Right atrium auricular region (tissue), 2 donors: ENCODE results near the gene ARID4A. TPM values are rescaled to one million over a fixed set of nuclear protein-coding genes. Genes with fewer than 3 reads are reported as not detected.

ENCODE experiments used
- DNase-seq: peaks from one replicate; pipeline ENCODE4 v3.0.0-alpha.2; 2019; ENCODE audit warnings: low spot score
- H3K27ac ChIP-seq, 2 donors: fragments of 200-600 bp; sonication (generic); 1 replicate in 1 of 2; 2 replicates in 1 of 2; pipeline ENCODE4 v1.5.1; 2016 to 2019
- H3K27me3 ChIP-seq, 2 donors: fragments of 200-600 bp; sonication (generic); one replicate each; pipeline versions ENCODE4 v1.5.1 to v1.6.0; 2017 to 2019
- H3K36me3 ChIP-seq: fragments of 200-600 bp; sonication (generic); one replicate; pipeline ENCODE4 v1.5.1; 2016
- H3K4me1 ChIP-seq, 2 donors: fragments of 200-600 bp; sonication (generic); one replicate each; pipeline versions ENCODE4 v1.5.1 to v1.6.0; 2017 to 2019
- H3K4me3 ChIP-seq, 2 donors: fragments of 200-600 bp; sonication (generic); 1 replicate in 1 of 2; 2 replicates in 1 of 2; pipeline ENCODE4 v1.5.1; 2017 to 2019; ENCODE audit warnings: mild to moderate bottlenecking in 1 of 2, moderate library complexity in 1 of 2
- H3K9me3 ChIP-seq, 2 donors: fragments of 200-600 bp; sonication (generic); one replicate each; pipeline ENCODE4 v1.5.1; 2019
- total RNA-seq, 2 donors: library from RNA; depleted of rRNA; stranded (reverse); fragments of >200 nt; gene quantifications; one replicate each; pipeline ENCODE4 v1.1.0, GENCODE V29; 2016
- TF ChIP-seq, protein P1 (sequence below), 2 donors: fragments of 200-600 bp; sonication (generic); IDR thresholded peaks; one replicate each; pipeline ENCODE4 v1.5.1; 2019; ENCODE audit warnings: antibody characterized with exemption in 2 of 2

ARID4A gene
- total RNA-seq, 2 donors from 2014 or later = 9.5 to 12.7 TPM

DNA sequence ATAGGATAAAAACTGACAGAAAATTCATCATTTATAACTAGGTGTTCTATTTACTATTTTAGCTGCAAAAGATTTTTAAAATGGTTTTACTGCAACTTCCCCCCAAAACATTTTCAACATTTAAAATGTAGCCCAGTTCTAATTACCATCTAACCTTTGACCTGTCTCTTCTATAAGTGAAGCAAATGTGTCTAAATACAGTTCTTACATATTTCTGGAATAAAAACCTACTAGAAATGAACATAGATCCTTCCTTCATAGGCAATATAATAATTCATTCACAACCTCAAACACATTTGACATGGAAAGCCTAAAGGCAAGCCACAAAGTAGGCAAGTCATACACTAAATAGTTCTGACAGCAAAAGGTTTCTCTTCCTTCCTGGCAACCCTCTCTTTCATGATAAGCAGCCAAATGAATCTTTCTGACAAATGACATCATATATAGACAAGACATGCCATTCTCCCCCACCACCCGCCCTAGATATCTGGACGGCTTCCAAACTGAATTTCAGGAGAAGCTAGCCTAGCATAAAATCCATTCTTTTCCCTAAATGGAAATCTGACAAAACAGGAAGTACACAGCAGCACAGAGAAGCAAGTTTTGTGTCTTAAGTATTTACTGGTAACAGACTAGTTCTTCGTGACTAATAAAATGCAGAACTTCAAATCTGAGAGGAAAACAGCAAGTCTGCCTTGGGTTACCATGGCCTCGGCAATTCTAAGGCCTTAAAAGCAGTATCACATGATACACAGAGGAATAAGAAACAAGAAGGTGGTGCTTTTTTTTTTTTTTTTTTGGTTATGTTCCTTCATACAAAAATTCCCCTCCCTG lies 17.2 kb upstream of the ARID4A start:
- Histone ChIP-seq H3K27ac (peak overlapping the region; percentile 66 to 91), H3K36me3 (peaks cover 33% of the 10 kb centered on the region), H3K9me3 (no peaks in the 10 kb centered on the region), H3K4me1 (peaks cover 0 to 51% of the 10 kb centered on the region in 2 donors), H3K27me3 (no peaks in the 10 kb centered on the region), H3K4me3 (peak overlapping the region in 1 of 2 donors; percentile 7)
- DNase-seq = no peak
- TF ChIP-seq, protein P1, sequence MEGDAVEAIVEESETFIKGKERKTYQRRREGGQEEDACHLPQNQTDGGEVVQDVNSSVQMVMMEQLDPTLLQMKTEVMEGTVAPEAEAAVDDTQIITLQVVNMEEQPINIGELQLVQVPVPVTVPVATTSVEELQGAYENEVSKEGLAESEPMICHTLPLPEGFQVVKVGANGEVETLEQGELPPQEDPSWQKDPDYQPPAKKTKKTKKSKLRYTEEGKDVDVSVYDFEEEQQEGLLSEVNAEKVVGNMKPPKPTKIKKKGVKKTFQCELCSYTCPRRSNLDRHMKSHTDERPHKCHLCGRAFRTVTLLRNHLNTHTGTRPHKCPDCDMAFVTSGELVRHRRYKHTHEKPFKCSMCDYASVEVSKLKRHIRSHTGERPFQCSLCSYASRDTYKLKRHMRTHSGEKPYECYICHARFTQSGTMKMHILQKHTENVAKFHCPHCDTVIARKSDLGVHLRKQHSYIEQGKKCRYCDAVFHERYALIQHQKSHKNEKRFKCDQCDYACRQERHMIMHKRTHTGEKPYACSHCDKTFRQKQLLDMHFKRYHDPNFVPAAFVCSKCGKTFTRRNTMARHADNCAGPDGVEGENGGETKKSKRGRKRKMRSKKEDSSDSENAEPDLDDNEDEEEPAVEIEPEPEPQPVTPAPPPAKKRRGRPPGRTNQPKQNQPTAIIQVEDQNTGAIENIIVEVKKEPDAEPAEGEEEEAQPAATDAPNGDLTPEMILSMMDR (IDR thresholded peaks at IDR 0.05) = no peak

DNA sequence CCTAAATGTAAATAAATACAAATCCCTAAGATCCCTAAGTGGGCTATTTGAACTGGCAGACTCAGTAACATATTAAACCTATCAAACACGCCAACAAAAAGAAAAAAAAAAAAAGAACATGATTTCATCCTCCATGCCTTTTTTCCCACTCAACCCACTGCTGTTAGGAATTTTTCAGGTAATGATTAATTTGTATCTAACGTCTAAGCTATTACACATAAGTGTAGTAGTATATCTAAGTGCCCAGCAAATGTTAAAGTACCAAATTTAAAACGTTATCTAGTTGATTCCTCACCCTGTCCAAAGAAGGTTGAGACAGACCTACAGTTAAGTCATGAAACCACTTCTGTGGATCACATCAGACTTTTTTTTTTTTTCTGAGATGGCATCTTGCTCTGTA lies 16.4 kb upstream of the ARID4A start:
- Histone ChIP-seq H3K27ac (peak overlapping the region; percentile 66 to 91), H3K36me3 (peaks cover 41% of the 10 kb centered on the region), H3K9me3 (no peaks in the 10 kb centered on the region), H3K4me1 (peaks cover 0 to 44% of the 10 kb centered on the region in 2 donors), H3K4me3 (no peak overlapping the region), H3K27me3 (no peaks in the 10 kb centered on the region)
- TF ChIP-seq, protein P1 (IDR thresholded peaks at IDR 0.05) = no peak
- no peak for DNase-seq

DNA sequence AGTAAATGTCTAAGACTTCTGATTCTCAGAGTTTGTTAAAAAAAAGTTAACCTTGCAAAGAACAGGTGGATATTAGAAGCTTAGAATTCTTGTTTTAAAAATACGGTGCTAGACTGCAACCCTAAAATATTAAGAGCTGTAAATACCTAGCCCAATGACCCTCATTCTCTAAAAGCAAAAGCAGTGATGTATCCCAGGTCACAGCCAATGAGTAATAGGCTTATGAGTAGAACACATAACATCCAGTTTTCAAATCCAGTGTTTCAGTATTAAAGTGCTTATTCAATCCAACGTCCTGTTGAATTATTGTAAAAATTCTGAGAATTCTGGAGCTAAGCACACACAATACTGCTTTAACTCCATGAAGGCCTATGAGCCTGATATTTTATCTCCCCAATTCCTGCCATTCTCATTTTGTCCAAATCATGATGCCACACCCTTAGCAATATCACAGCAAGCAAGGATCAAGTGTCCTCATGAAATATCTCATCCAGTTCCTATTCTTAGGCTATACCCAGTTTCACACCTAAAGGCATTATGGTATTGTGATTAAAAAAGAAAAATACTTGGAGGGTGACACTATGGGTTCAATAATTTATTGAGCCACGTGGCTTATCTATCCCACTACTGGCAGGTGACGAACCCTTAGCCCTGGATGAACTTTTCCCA lies 15.3 kb upstream of the ARID4A start:
- H3K4me1 ChIP-seq = peaks cover 0 to 44% of the 10 kb centered on the region in 2 donors
- H3K27me3 ChIP-seq = no peaks in the 10 kb centered on the region
- peak overlapping the region; percentile 66 to 91 for H3K27ac ChIP-seq
- no peaks in the 10 kb centered on the region for H3K9me3 ChIP-seq
- TF ChIP-seq, protein P1 (IDR thresholded peaks at IDR 0.05) = no peak
- peaks cover 39% of the 10 kb centered on the region for H3K36me3 ChIP-seq
- DNase-seq = no peak
- H3K4me3 ChIP-seq = no peak overlapping the region

DNA sequence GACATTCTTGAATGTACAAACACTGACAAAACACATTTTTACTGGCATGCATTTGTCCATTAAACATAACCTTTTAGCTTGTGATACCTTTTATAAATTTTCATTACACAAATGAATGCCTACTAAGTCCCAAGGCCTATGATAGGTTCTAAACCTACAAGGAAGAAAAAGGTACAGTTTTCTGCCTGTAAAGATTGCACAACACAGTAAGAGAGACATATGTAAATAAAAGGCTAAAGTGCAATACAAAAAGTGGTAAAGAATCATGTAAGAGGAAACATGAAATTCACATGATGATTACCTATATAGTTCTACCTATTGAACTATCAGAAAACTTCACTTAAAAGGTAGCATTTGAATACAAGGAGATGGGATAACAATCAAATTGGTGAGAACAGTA lies 14.6 kb upstream of the ARID4A start:
- peaks cover 0 to 44% of the 10 kb centered on the region in 2 donors for H3K4me1 ChIP-seq
- DNase-seq = no peak
- H3K27ac ChIP-seq = peak overlapping the region; percentile 66 to 91
- TF ChIP-seq, protein P1 (IDR thresholded peaks at IDR 0.05) = no peak
- peaks cover 34% of the 10 kb centered on the region for H3K36me3 ChIP-seq
- no peaks in the 10 kb centered on the region for H3K27me3 ChIP-seq
- H3K4me3 ChIP-seq = no peak overlapping the region
- H3K9me3 ChIP-seq = no peaks in the 10 kb centered on the region

DNA sequence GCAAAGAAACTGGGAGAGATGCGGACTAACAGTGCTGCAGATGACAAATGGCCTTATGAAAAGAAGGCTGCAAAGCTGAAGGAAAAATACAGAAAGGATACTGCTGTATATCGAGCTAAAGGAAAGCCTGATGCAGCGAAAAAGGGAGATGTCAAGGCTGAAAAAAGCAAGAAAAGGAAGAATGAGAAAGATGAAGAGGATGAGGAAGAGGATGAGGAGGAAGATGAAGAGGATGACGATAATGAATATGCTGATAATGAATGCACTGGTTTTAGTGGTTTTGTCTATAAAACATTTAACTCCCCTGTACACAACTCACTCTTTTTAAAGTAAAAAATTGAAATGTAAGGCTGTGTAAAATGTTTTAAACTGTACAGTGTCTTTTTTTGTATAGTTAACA lies 13.2 kb upstream of the ARID4A start:
- no peak for DNase-seq
- Histone ChIP-seq H3K9me3 (no peaks in the 10 kb centered on the region), H3K36me3 (peaks cover 44% of the 10 kb centered on the region), H3K27me3 (no peaks in the 10 kb centered on the region), H3K4me1 (peaks cover 0 to 50% of the 10 kb centered on the region in 2 donors), H3K27ac (peak overlapping the region in 1 of 2 donors; percentile 31), H3K4me3 (no peak overlapping the region)
- TF ChIP-seq, protein P1 (IDR thresholded peaks at IDR 0.05) = no peak
